ENCODE measurements around the gene HMOX1. TPM values are rescaled to one million over a fixed set of nuclear protein-coding genes. Genes with fewer than 3 reads are reported as not detected.

HMOX1 gene
- total RNA-seq, 1 experiment from 2014 or later, result 12.1 TPM

DNA sequence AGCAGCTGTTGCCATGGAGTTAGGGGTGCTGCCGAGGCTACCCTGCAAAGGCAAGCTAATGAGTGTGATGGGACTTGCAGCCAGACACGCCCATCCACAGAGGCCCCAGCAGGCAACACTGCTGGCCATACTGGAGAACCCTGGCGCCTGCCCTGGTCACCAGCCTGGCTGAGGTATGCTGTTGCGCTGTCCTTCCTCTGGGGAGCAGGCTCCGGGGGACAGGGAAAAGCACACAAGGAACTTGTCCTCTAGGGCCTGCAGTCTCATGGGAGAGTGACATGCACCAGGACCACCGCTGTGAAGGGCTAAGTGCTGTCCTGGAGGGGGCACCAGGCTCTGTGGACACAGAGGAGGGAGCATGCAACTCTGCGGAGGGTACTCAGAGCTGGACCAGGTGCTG, 45.4 kb upstream of the HMOX1 start (continued):
- TF ChIP-seq, protein P1, sequence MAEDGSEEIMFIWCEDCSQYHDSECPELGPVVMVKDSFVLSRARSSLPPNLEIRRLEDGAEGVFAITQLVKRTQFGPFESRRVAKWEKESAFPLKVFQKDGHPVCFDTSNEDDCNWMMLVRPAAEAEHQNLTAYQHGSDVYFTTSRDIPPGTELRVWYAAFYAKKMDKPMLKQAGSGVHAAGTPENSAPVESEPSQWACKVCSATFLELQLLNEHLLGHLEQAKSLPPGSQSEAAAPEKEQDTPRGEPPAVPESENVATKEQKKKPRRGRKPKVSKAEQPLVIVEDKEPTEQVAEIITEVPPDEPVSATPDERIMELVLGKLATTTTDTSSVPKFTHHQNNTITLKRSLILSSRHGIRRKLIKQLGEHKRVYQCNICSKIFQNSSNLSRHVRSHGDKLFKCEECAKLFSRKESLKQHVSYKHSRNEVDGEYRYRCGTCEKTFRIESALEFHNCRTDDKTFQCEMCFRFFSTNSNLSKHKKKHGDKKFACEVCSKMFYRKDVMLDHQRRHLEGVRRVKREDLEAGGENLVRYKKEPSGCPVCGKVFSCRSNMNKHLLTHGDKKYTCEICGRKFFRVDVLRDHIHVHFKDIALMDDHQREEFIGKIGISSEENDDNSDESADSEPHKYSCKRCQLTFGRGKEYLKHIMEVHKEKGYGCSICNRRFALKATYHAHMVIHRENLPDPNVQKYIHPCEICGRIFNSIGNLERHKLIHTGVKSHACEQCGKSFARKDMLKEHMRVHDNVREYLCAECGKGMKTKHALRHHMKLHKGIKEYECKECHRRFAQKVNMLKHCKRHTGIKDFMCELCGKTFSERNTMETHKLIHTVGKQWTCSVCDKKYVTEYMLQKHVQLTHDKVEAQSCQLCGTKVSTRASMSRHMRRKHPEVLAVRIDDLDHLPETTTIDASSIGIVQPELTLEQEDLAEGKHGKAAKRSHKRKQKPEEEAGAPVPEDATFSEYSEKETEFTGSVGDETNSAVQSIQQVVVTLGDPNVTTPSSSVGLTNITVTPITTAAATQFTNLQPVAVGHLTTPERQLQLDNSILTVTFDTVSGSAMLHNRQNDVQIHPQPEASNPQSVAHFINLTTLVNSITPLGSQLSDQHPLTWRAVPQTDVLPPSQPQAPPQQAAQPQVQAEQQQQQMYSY (CRISPR knock-in tag; IDR thresholded peaks at IDR 0.05), result no peak
- no peak for TF ChIP-seq HMGA2 (CRISPR knock-in tag; IDR thresholded peaks at IDR 0.05)
- no peak for TF ChIP-seq CBFB (CRISPR knock-in tag; IDR thresholded peaks at IDR 0.05; ENCODE audit: low read depth)
- no peak for TF ChIP-seq HMGXB4 (CRISPR knock-in tag; IDR thresholded peaks at IDR 0.05)
- TF ChIP-seq EMX1 (CRISPR knock-in tag; IDR thresholded peaks at IDR 0.05), result no peak
- TF ChIP-seq RORB (CRISPR knock-in tag; IDR thresholded peaks at IDR 0.05), result no peak
- TF ChIP-seq JAZF1 (CRISPR knock-in tag; IDR thresholded peaks at IDR 0.05), result no peak
- TF ChIP-seq, protein P2, sequence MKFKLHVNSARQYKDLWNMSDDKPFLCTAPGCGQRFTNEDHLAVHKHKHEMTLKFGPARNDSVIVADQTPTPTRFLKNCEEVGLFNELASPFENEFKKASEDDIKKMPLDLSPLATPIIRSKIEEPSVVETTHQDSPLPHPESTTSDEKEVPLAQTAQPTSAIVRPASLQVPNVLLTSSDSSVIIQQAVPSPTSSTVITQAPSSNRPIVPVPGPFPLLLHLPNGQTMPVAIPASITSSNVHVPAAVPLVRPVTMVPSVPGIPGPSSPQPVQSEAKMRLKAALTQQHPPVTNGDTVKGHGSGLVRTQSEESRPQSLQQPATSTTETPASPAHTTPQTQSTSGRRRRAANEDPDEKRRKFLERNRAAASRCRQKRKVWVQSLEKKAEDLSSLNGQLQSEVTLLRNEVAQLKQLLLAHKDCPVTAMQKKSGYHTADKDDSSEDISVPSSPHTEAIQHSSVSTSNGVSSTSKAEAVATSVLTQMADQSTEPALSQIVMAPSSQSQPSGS (CRISPR knock-in tag; IDR thresholded peaks at IDR 0.05; ENCODE audit: borderline replicate concordance, low read depth), result no peak
- no peak for TF ChIP-seq NFYB (CRISPR knock-in tag; conservative IDR thresholded peaks at IDR 0.05; ENCODE audit: low read depth)
- TF ChIP-seq ELF4 (CRISPR knock-in tag; IDR thresholded peaks at IDR 0.05; ENCODE audit: low read depth), result no peak

GRCh38 chr22:35335936-35336781, 44.7 kb upstream of the HMOX1 start:
- Mint-ChIP-seq H3K4me3 (no peak overlapping the region), H3K4me1 (no peaks in the 10 kb centered on the region), H3K27me3 (ENCODE audit: low read depth) (no peaks in the 10 kb centered on the region), H3K36me3 (peaks cover 13% of the 10 kb centered on the region), H3K9me3 (no peaks in the 10 kb centered on the region), H3K27ac (no peak overlapping the region)
- ATAC-seq, result no peak
- ChIA-PET POLR2A (no interaction called here), CTCF (no interaction called here)
- DNase-seq (ENCODE audit: low spot score), result no peak
- no peak for TF ChIP-seq ZNF317 (CRISPR knock-in tag; IDR thresholded peaks at IDR 0.05; ENCODE audit: borderline replicate concordance, low read depth)
- TF ChIP-seq KAT7 (CRISPR knock-in tag; IDR thresholded peaks at IDR 0.05; ENCODE audit: borderline replicate concordance), result no peak
- TF ChIP-seq ZMAT4 (CRISPR knock-in tag; IDR thresholded peaks at IDR 0.05), result no peak
- TF ChIP-seq E2F4 (CRISPR knock-in tag; IDR thresholded peaks at IDR 0.05; ENCODE audit: borderline replicate concordance, low read depth), result no peak
- TF ChIP-seq ZBTB21 (CRISPR knock-in tag; IDR thresholded peaks at IDR 0.05; ENCODE audit: borderline replicate concordance), result no peak
- no peak for TF ChIP-seq CBFB (CRISPR knock-in tag; IDR thresholded peaks at IDR 0.05; ENCODE audit: low read depth)
- no peak for TF ChIP-seq MLX (CRISPR knock-in tag; IDR thresholded peaks at IDR 0.05)
- no peak for TF ChIP-seq USF2 (CRISPR knock-in tag; IDR thresholded peaks at IDR 0.05)
- TF ChIP-seq, protein P1 (CRISPR knock-in tag; IDR thresholded peaks at IDR 0.05), result no peak
- TF ChIP-seq ZNF138 (CRISPR knock-in tag; conservative IDR thresholded peaks at IDR 0.05), result no peak
- no peak for TF ChIP-seq ZBTB43 (CRISPR knock-in tag; IDR thresholded peaks at IDR 0.05)

Data from WTC11 (cell line).